Measurements from ENCODE around the gene TYROBP.
A peak's percentile ranks its signal among the peaks of the same experiment; 100 is the strongest.

The TYROBP gene

GRCh38 chr19:35901055-35901644, 6.9 kb downstream of the TYROBP start:
- in situ Hi-C loops (cut with HindIII; ENCODE audit: low pct_ligation_motif_present, low sequenced_read_pairs): no loop called here

GRCh38 chr19:35899547-35900214, 8.4 kb downstream of the TYROBP start:
- no peak for TF ChIP-seq CTCF (IDR thresholded peaks at IDR 0.05; ENCODE audit: low read depth, low read length, missing control alignments)
- in situ Hi-C loops (cut with HindIII; ENCODE audit: low pct_ligation_motif_present, low sequenced_read_pairs): no loop called here
- peaks cover 8% of the 10 kb centered on the region for H3K36me3 ChIP-seq (replicated peaks)
- H3K4me3 ChIP-seq (ENCODE audit: low read depth, low read length): peak overlapping the region; percentile 74
- H3K27ac ChIP-seq: peak overlapping the region; percentile 59
- peak; percentile 50 for DNase-seq
- H3K27me3 ChIP-seq (replicated peaks): no peaks in the 10 kb centered on the region

More at GRCh38 chr19:35901055-35901644, 6.9 kb downstream of the TYROBP start:
- Histone ChIP-seq H3K36me3 (replicated peaks) (peaks cover 4% of the 10 kb centered on the region), H3K27me3 (replicated peaks) (no peaks in the 10 kb centered on the region), H3K27ac (peak overlapping the region; percentile 59), H3K4me3 (ENCODE audit: low read depth, low read length) (no peak overlapping the region)
- DNase-seq: peak; percentile 34
- no peak for TF ChIP-seq CTCF (IDR thresholded peaks at IDR 0.05; ENCODE audit: low read depth, low read length, missing control alignments)

- H3K36me3 ChIP-seq (replicated peaks): peaks cover 11% of the 10 kb centered on the region
- peak overlapping the region; percentile 74 for H3K4me3 ChIP-seq (ENCODE audit: low read depth, low read length)
- in situ Hi-C loops (cut with HindIII; ENCODE audit: low pct_ligation_motif_present, low sequenced_read_pairs): no loop called here
- no peaks in the 10 kb centered on the region for H3K27me3 ChIP-seq (replicated peaks)
- no peak overlapping the region for H3K27ac ChIP-seq
- DNase-seq: no peak
- TF ChIP-seq CTCF (IDR thresholded peaks at IDR 0.05; ENCODE audit: low read depth, low read length, missing control alignments): no peak
Observed at GRCh38 chr19:35898499-35898809, 9.6 kb downstream of the TYROBP start.

- in situ Hi-C loops (cut with HindIII; ENCODE audit: low pct_ligation_motif_present, low sequenced_read_pairs): no loop called here
- Histone ChIP-seq H3K36me3 (replicated peaks) (peaks cover 17% of the 10 kb centered on the region), H3K27me3 (replicated peaks) (no peaks in the 10 kb centered on the region), H3K27ac (no peak overlapping the region), H3K4me3 (ENCODE audit: low read depth, low read length) (peak overlapping the region; percentile 74)
- DNase-seq: no peak
- no peak for TF ChIP-seq CTCF (IDR thresholded peaks at IDR 0.05; ENCODE audit: low read depth, low read length, missing control alignments)
Observed at GRCh38 chr19:35897706-35898451, 10.2 kb downstream of the TYROBP start.

GRCh38 chr19:35896643-35897040, 11.5 kb downstream of the TYROBP start:
- no peak for DNase-seq
- Histone ChIP-seq H3K27me3 (replicated peaks) (no peaks in the 10 kb centered on the region), H3K27ac (no peak overlapping the region), H3K36me3 (replicated peaks) (peaks cover 18% of the 10 kb centered on the region), H3K4me3 (ENCODE audit: low read depth, low read length) (no peak overlapping the region)
- in situ Hi-C loops (cut with HindIII; ENCODE audit: low pct_ligation_motif_present, low sequenced_read_pairs): no loop called here
- TF ChIP-seq CTCF (IDR thresholded peaks at IDR 0.05; ENCODE audit: low read depth, low read length, missing control alignments): no peak

All from brain microvascular endothelial cell (primary cell).